Adrenal gland (tissue), 5 donors: Measurements from ENCODE around the gene XAGE3.

Experiments used
- POLR2A ChIP-seq, 2 donors: fragments of 450-650 bp; IDR thresholded peaks; one replicate each; pipeline ENCODE4 v1.6.1; 2017; ENCODE audit warnings: antibody characterized with exemption in 2 of 2, mild to moderate bottlenecking in 2 of 2, moderate library complexity in 1 of 2
- TF ChIP-seq, protein P1 (sequence below), 6 experiments: fragments of 450-650 bp in 4 of 6; fragments of 200-600 bp in 2 of 6; sonication (generic) in 1 of 6; IDR thresholded peaks; 1 replicate in 5 of 6; 2 replicates in 1 of 6; pipeline versions ENCODE4 v1.5.1 to v1.8.0; 2016 to 2021; ENCODE audit warnings: antibody characterized with exemption in 6 of 6, mild to moderate bottlenecking in 2 of 6, moderate library complexity in 1 of 6
- donor health status: DM: no; HTN: no; CAD: no.

DNA sequence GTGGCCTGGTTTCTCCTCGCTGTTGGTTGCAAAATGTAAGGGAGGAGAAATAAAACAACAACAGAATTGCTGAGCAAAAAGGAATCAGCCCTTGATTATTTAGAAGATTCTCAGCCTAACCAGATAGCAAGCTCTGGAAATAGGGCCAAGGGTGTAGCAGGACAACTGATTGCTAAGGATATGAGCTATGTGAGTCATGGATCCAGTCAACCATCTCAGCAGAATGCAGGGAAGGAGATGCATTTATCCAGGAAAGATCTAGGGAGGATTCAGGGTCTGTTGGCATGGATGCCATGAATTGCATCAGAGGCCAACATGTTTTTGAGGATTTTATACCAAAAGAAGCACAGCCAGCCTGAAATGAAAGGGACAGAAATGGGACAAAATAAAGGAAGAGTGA is 2.2 kb upstream of the XAGE3 start:
- TF ChIP-seq, protein P1, sequence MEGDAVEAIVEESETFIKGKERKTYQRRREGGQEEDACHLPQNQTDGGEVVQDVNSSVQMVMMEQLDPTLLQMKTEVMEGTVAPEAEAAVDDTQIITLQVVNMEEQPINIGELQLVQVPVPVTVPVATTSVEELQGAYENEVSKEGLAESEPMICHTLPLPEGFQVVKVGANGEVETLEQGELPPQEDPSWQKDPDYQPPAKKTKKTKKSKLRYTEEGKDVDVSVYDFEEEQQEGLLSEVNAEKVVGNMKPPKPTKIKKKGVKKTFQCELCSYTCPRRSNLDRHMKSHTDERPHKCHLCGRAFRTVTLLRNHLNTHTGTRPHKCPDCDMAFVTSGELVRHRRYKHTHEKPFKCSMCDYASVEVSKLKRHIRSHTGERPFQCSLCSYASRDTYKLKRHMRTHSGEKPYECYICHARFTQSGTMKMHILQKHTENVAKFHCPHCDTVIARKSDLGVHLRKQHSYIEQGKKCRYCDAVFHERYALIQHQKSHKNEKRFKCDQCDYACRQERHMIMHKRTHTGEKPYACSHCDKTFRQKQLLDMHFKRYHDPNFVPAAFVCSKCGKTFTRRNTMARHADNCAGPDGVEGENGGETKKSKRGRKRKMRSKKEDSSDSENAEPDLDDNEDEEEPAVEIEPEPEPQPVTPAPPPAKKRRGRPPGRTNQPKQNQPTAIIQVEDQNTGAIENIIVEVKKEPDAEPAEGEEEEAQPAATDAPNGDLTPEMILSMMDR (IDR thresholded peaks at IDR 0.05) = no peak
- TF ChIP-seq POLR2A (IDR thresholded peaks at IDR 0.05) = no peak
